HepG2 (cell line): ENCODE results near the gene KCTD5. TPM values are rescaled to one million over a fixed set of nuclear protein-coding genes. Genes with fewer than 3 reads are reported as not detected.

Source experiments
- CREB1 ChIP-seq, 2 experiments: fragments of 450-650 bp in 1 of 2; IDR thresholded peaks; 2 replicates each; pipeline ENCODE4 v1.6.1; 2016 to 2017; ENCODE audit warnings: control low read depth in 1 of 2, mild to moderate bottlenecking in 1 of 2, missing compliant biosample characterization in 1 of 2, missing genetic modification characterization in 1 of 2
- GATAD2A ChIP-seq: IDR thresholded peaks from 2 replicates; pipeline ENCODE4 v1.6.1; 2016
- IRX3 ChIP-seq: sonication (generic); formaldehyde crosslinking; IDR thresholded peaks from 2 replicates; pipeline ENCODE4 v1.8.1; 2023; ENCODE audit warnings: mild to moderate bottlenecking, low read depth, missing genetic modification reagents, borderline replicate concordance
- KLF12 ChIP-seq: sonication (generic); formaldehyde crosslinking; IDR thresholded peaks from 2 replicates; pipeline ENCODE4 v1.4.0; 2020; ENCODE audit warnings: missing genetic modification reagents, borderline replicate concordance
- MEIS1 ChIP-seq: sonication (generic); formaldehyde crosslinking; IDR thresholded peaks from 2 replicates; pipeline ENCODE4 v1.9.0; 2021; ENCODE audit warnings: mild to moderate bottlenecking, missing genetic modification reagents, moderate library complexity, borderline replicate concordance
- MLLT10 ChIP-seq: sonication (generic); formaldehyde crosslinking; IDR thresholded peaks from 2 replicates; pipeline ENCODE4 v1.4.0; 2020; ENCODE audit warnings: missing genetic modification reagents
- MYPOP ChIP-seq: sonication (generic); formaldehyde crosslinking; IDR thresholded peaks from 2 replicates; pipeline ENCODE4 v1.8.1; 2023; ENCODE audit warnings: mild to moderate bottlenecking, moderate library complexity, missing genetic modification reagents
- NR2F1 ChIP-seq, 2 experiments: fragments of 450-650 bp in 1 of 2; formaldehyde crosslinking in 1 of 2; IDR thresholded peaks; 2 replicates each; pipeline versions ENCODE4 v1.5.0 to v1.6.1; 2016 to 2020; ENCODE audit warnings: mild to moderate bottlenecking in 1 of 2, missing compliant biosample characterization in 1 of 2, missing genetic modification reagents in 1 of 2, moderate library complexity in 1 of 2
- SMAD3 ChIP-seq: sonication (generic); formaldehyde crosslinking; IDR thresholded peaks from 2 replicates; pipeline ENCODE4 v1.4.0; 2020; ENCODE audit warnings: missing genetic modification reagents
- SRY ChIP-seq: sonication (generic); formaldehyde crosslinking; IDR thresholded peaks from 2 replicates; pipeline ENCODE4 v1.8.0; 2022; ENCODE audit warnings: mild to moderate bottlenecking, missing genetic modification reagents
- TOPORS ChIP-seq: sonication (generic); formaldehyde crosslinking; IDR thresholded peaks from 2 replicates; pipeline ENCODE4 v1.8.0; 2023; ENCODE audit warnings: mild to moderate bottlenecking, missing genetic modification reagents
- YY1 ChIP-seq: IDR thresholded peaks from 2 replicates; pipeline ENCODE4 v1.6.1; 2011; ENCODE audit warnings: low read length, low read depth, moderate library complexity, mild to moderate bottlenecking; ENCODE audit not compliant: insufficient read depth, insufficient replicate concordance
- ZBTB20 ChIP-seq: sonication (generic); formaldehyde crosslinking; IDR thresholded peaks from 2 replicates; pipeline ENCODE4 v1.8.1; 2023; ENCODE audit warnings: missing genetic modification reagents, low read depth, mild to moderate bottlenecking, borderline replicate concordance
- ZFYVE20 ChIP-seq: sonication (generic); formaldehyde crosslinking; IDR thresholded peaks from 2 replicates; pipeline ENCODE4 v1.8.0; 2023; ENCODE audit warnings: low read depth, mild to moderate bottlenecking, moderate library complexity, missing genetic modification reagents, borderline replicate concordance
- ZNF160 ChIP-seq: sonication (generic); formaldehyde crosslinking; IDR thresholded peaks from 2 replicates; pipeline ENCODE4 v1.8.0; 2022; ENCODE audit warnings: mild to moderate bottlenecking, inconsistent platforms, missing genetic modification reagents
- ZNF501 ChIP-seq: sonication (generic); formaldehyde crosslinking; IDR thresholded peaks from 2 replicates; pipeline ENCODE4 v1.5.1; 2020; ENCODE audit warnings: mild to moderate bottlenecking, moderate library complexity, missing genetic modification reagents
- ZNF691 ChIP-seq: sonication (generic); formaldehyde crosslinking; IDR thresholded peaks from 2 replicates; pipeline ENCODE4 v1.4.0; 2020; ENCODE audit warnings: missing genetic modification reagents, low read depth, mild to moderate bottlenecking, borderline replicate concordance
- ZNF816 ChIP-seq: sonication (generic); formaldehyde crosslinking; IDR thresholded peaks from 2 replicates; pipeline ENCODE4 v1.8.0; 2022; ENCODE audit warnings: missing genetic modification reagents, mild to moderate bottlenecking, borderline replicate concordance
- ZNF878 ChIP-seq: sonication (generic); formaldehyde crosslinking; IDR thresholded peaks from 2 replicates; pipeline ENCODE4 v1.8.1; 2023; ENCODE audit warnings: mild to moderate bottlenecking, missing genetic modification reagents, moderate library complexity
- polyA plus RNA-seq, 8 experiments: library from polyadenylated mRNA; depleted of rRNA in 3 of 8; stranded (reverse) in 7 of 8; unstranded in 1 of 8; fragments of >200 nt; fragmentation: Illumina TruSeq in 4 of 8; extraction: Trizol in 4 of 8; gene quantifications; 2 replicates each; pipeline versions ENCODE4 v1.2.1 to v1.2.3, GENCODE V29; 2011 to 2016; ENCODE audit warnings: low read depth in 4 of 8, missing spikeins in 1 of 8, mixed read lengths in 1 of 8; ENCODE audit not compliant: insufficient read depth in 1 of 8
- total RNA-seq, 5 experiments: library from RNA; depleted of rRNA; stranded (reverse); fragments of >200 nt; fragmentation: Illumina TruSeq; extraction: Trizol; gene quantifications; 2 replicates each; pipeline ENCODE4 v1.2.3, GENCODE V29; 2016; ENCODE audit warnings: low read depth in 1 of 5
- TF ChIP-seq, protein P1 (sequence below): sonication (generic); formaldehyde crosslinking; IDR thresholded peaks from 2 replicates; pipeline ENCODE4; 2020; ENCODE audit warnings: missing genetic modification reagents, mild to moderate bottlenecking, borderline replicate concordance
- TF ChIP-seq, protein P2 (sequence below): sonication (generic); formaldehyde crosslinking; IDR thresholded peaks from 2 replicates; pipeline ENCODE4 v1.5.0; 2020; ENCODE audit warnings: mild to moderate bottlenecking, missing genetic modification reagents, moderate library complexity

Gene KCTD5
- total and polyA plus RNA-seq, 2 of the 13 experiments (the other 11 are each of a cell fraction or from before 2014, with no cell fraction given): 25.4 to 29.8 TPM

- TF ChIP-seq ZFYVE20: 0 out of 2 replicates have a peak, but pooled peaks have one; percentile 48
- TF ChIP-seq IRX3 (CRISPR knock-in tag): no peak; the same call in 1 of the 2 replicates
- TF ChIP-seq SRY (CRISPR knock-in tag): peak; percentile 77; the same call in 1 of the 2 replicates
- TF ChIP-seq MYPOP: peak; percentile 81
- TF ChIP-seq GATAD2A: no peak
- TF ChIP-seq ZBTB20 (CRISPR knock-in tag): peak; percentile 73; the same call in 1 of the 2 replicates
- TF ChIP-seq SMAD3 (CRISPR knock-in tag): no peak
- TF ChIP-seq ZNF878 (CRISPR knock-in tag): peak; percentile 78; the same call in 1 of the 2 replicates
- TF ChIP-seq, protein P1, sequence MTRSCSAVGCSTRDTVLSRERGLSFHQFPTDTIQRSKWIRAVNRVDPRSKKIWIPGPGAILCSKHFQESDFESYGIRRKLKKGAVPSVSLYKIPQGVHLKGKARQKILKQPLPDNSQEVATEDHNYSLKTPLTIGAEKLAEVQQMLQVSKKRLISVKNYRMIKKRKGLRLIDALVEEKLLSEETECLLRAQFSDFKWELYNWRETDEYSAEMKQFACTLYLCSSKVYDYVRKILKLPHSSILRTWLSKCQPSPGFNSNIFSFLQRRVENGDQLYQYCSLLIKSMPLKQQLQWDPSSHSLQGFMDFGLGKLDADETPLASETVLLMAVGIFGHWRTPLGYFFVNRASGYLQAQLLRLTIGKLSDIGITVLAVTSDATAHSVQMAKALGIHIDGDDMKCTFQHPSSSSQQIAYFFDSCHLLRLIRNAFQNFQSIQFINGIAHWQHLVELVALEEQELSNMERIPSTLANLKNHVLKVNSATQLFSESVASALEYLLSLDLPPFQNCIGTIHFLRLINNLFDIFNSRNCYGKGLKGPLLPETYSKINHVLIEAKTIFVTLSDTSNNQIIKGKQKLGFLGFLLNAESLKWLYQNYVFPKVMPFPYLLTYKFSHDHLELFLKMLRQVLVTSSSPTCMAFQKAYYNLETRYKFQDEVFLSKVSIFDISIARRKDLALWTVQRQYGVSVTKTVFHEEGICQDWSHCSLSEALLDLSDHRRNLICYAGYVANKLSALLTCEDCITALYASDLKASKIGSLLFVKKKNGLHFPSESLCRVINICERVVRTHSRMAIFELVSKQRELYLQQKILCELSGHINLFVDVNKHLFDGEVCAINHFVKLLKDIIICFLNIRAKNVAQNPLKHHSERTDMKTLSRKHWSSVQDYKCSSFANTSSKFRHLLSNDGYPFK (CRISPR knock-in tag): peak; percentile 92; the same call in 1 of the 2 replicates
- peak; percentile 45; the same call in 1 of the 2 replicates for TF ChIP-seq ZNF160 (CRISPR knock-in tag)
- TF ChIP-seq NR2F1 (CRISPR knock-in tag; IDR thresholded peaks at IDR 0.05): peak in 1 of 2 experiments; percentile 42; a peak in 1 of 4 replicates
- peak; percentile 90; the same call in 1 of the 2 replicates for TF ChIP-seq ZNF691
- TF ChIP-seq ZNF816: peak; percentile 85; the same call in 1 of the 2 replicates
- TF ChIP-seq KLF12: peak; percentile 91; the same call in 1 of the 2 replicates
- peak; percentile 88 for TF ChIP-seq CREB1 (IDR thresholded peaks at IDR 0.05)
- TF ChIP-seq CREB1 (CRISPR knock-in tag; IDR thresholded peaks at IDR 0.05): peak; percentile 93
- no peak; the same call in 1 of the 2 replicates for TF ChIP-seq MEIS1 (CRISPR knock-in tag)
- peak; percentile 91 for TF ChIP-seq TOPORS
- TF ChIP-seq, protein P2, sequence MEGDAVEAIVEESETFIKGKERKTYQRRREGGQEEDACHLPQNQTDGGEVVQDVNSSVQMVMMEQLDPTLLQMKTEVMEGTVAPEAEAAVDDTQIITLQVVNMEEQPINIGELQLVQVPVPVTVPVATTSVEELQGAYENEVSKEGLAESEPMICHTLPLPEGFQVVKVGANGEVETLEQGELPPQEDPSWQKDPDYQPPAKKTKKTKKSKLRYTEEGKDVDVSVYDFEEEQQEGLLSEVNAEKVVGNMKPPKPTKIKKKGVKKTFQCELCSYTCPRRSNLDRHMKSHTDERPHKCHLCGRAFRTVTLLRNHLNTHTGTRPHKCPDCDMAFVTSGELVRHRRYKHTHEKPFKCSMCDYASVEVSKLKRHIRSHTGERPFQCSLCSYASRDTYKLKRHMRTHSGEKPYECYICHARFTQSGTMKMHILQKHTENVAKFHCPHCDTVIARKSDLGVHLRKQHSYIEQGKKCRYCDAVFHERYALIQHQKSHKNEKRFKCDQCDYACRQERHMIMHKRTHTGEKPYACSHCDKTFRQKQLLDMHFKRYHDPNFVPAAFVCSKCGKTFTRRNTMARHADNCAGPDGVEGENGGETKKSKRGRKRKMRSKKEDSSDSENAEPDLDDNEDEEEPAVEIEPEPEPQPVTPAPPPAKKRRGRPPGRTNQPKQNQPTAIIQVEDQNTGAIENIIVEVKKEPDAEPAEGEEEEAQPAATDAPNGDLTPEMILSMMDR (CRISPR knock-in tag): peak; percentile 17; the same call in 1 of the 2 replicates
- 0 out of 2 replicates have a peak, but pooled peaks have one; percentile 1 for TF ChIP-seq MLLT10 (CRISPR knock-in tag)
- peak; percentile 97 for TF ChIP-seq YY1
- peak; percentile 96 for TF ChIP-seq ZNF501 (CRISPR knock-in tag)
Measured at GRCh38 chr16:2752035-2752849, 69.9 kb downstream of the KCTD5 start, which contains the start of gene SRRM2 (continued).
